Colonic mucosa (tissue), 4 donors: ENCODE results near the gene TEC. TPM values are rescaled to one million over a fixed set of nuclear protein-coding genes. Genes with fewer than 3 reads are reported as not detected.

Experiments
- DNase-seq: peaks from one replicate; pipeline ENCODE4 v3.0.0-alpha.2; 2020
- H3K27ac ChIP-seq: fragments of 200-600 bp; one replicate; pipeline ENCODE4 v1.8.0; 2021
- H3K27me3 ChIP-seq: fragments of 200-600 bp; one replicate; pipeline ENCODE4 v1.8.0; 2021
- H3K36me3 ChIP-seq: fragments of 200-600 bp; one replicate; pipeline ENCODE4 v1.8.0; 2021
- H3K4me1 ChIP-seq: fragments of 200-600 bp; one replicate; pipeline ENCODE4 v1.8.0; 2021; ENCODE audit warnings: mild to moderate bottlenecking
- H3K4me3 ChIP-seq: fragments of 200-600 bp; one replicate; pipeline ENCODE4 v1.8.0; 2021
- H3K9ac ChIP-seq, 2 donors: one replicate each; pipeline ENCODE4 v1.7.0; 2013; ENCODE audit warnings: control low read depth in 2 of 2, low read depth in 2 of 2, low read length in 2 of 2
- H3K9me3 ChIP-seq: fragments of 200-600 bp; one replicate; pipeline ENCODE4 v1.8.0; 2021
- intact Hi-C: fragments of 100-400 bp; cut with DNase I; formaldehyde crosslinking; loops from one replicate; pipeline ENCODE4 v1.14.1; 2022
- total RNA-seq, 2 donors: library from RNA; stranded (reverse); fragmentation: NEBNext Ultra II Directional in 1 of 2; extraction: Animal tissue kit (Norgen Biotek cat#: 25700) in 1 of 2; gene quantifications; one replicate each; pipeline ENCODE4 v1.2.1, GENCODE V29; 2021
- TF ChIP-seq, protein P1 (sequence below): fragments of 200-600 bp; IDR thresholded peaks from one replicate; pipeline ENCODE4 v1.8.0; 2022; ENCODE audit warnings: antibody characterized with exemption, mild to moderate bottlenecking
- donor health status: healthy.
- donor health status: DM: no; HTN: no; CAD: no.
- donor health status: DM: no; HTN: no; CAD: no.

Gene TEC
- total RNA-seq, 2 donors from 2014 or later, result 2.1 to 2.9 TPM

DNA sequence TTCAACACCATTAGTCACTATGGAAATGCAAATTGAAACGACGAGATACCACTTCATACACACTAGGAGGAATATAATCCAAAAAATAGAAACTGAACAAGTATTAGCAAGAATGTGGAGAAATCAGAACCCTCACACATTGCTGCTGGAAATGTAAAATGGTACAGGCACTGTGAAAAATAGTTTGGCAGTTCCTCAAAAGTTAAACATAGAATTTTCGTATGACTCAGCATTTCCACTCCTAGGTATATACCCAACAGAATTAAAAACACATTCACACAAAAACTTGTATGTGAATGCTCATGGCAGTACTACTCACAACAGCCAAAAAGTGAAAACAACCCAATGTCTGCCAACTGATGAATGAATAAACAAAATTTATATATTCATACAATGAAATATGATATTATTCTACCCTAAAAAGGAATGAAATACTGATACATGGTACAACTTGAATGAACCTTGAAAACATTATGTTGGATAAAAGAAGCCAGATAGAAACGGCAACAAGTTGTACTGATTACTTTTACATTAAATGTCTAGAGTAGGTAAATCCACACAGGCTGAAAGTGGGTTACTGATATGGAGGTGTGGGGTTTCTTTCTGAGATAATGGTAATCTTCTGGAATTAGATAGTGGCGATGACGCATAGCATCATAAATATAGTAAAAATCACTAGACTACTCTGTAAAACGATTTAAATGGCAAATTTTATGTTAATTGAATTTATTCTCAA lies 22.3 kb downstream of the TEC start:
- TF ChIP-seq, protein P1, sequence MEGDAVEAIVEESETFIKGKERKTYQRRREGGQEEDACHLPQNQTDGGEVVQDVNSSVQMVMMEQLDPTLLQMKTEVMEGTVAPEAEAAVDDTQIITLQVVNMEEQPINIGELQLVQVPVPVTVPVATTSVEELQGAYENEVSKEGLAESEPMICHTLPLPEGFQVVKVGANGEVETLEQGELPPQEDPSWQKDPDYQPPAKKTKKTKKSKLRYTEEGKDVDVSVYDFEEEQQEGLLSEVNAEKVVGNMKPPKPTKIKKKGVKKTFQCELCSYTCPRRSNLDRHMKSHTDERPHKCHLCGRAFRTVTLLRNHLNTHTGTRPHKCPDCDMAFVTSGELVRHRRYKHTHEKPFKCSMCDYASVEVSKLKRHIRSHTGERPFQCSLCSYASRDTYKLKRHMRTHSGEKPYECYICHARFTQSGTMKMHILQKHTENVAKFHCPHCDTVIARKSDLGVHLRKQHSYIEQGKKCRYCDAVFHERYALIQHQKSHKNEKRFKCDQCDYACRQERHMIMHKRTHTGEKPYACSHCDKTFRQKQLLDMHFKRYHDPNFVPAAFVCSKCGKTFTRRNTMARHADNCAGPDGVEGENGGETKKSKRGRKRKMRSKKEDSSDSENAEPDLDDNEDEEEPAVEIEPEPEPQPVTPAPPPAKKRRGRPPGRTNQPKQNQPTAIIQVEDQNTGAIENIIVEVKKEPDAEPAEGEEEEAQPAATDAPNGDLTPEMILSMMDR, result no peak
- H3K9me3 ChIP-seq, result no peaks in the 10 kb centered on the region
- intact Hi-C loops, result no loop called here
- H3K27me3 ChIP-seq, result no peaks in the 10 kb centered on the region
- H3K27ac ChIP-seq, result no peak overlapping the region
- DNase-seq, result no peak
- no peak overlapping the region for H3K4me3 ChIP-seq
- no peaks in the 10 kb centered on the region for H3K36me3 ChIP-seq
- no peaks in the 10 kb centered on the region for H3K4me1 ChIP-seq
- H3K9ac ChIP-seq, result no peak overlapping the region

DNA sequence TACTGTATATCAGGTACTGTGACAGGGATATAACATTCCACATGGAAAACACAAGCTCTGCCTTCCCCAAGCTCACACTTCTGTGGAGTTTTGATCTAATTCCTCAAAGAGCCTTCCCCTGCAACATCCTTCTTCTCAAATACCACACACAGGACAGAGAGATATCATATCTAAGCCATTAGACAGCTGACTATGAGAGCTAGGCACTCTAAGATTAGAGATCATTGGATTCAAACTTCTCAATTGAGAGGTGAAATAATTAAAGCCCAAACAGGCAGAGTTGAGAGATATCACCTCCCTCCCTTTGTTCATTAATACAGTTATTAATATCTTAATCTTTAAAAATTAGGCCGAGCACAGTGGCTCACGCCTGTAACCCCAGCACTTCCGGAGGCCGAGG lies 25.0 kb downstream of the TEC start:
- intact Hi-C loops, result no loop called here

DNA sequence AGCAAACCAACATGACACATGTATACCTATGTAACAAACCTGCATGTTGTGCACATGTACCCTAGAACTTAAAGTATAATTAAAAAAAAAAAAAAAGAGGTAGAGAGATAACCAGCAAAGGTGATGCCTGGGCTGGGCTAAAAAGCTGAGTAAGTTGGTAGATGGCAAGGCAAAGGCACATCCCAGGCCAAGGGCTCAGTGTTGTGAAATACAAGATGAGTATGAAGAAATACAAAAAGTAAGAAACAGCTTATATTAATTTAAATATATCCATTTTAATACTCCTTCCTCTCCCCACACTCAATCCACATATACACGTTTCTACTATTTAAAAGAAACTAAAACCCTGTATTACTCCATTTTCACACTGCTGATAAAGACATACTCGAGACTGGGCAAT lies 25.8 kb downstream of the TEC start:
- intact Hi-C loops, result no loop called here
- Histone ChIP-seq H3K9me3 (no peaks in the 10 kb centered on the region), H3K9ac (no peak overlapping the region), H3K4me1 (no peaks in the 10 kb centered on the region), H3K27ac (no peak overlapping the region), H3K36me3 (no peaks in the 10 kb centered on the region), H3K4me3 (no peak overlapping the region), H3K27me3 (no peaks in the 10 kb centered on the region)
- TF ChIP-seq, protein P1, result no peak
- DNase-seq, result no peak

More for the DNA sequence above, 25.0 kb downstream of the TEC start:
- Histone ChIP-seq H3K27ac (no peak overlapping the region), H3K36me3 (no peaks in the 10 kb centered on the region), H3K4me1 (no peaks in the 10 kb centered on the region), H3K9me3 (no peaks in the 10 kb centered on the region), H3K4me3 (no peak overlapping the region), H3K9ac (no peak overlapping the region), H3K27me3 (no peaks in the 10 kb centered on the region)
- no peak for DNase-seq
- TF ChIP-seq, protein P1, result no peak

DNA sequence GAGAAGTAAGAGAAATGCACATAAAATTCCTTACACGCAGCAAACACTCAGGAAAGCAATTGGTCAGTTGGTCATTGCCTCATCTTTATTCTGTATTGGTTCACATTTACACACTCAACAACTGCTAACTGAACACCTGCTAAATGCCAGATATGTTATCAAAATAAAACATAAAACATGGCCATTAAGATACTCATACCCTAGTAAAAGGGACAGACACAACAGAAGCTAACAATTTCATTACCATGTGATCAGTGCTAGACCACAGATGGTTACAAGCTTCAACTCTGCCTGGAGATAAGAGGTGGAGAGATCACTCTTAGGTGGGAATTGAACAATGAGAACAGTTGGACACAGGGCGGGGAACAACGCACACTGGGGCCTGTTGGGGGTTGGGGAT lies 26.2 kb downstream of the TEC start:
- intact Hi-C loops, result no loop called here
- DNase-seq, result no peak
- no peaks in the 10 kb centered on the region for H3K36me3 ChIP-seq
- TF ChIP-seq, protein P1, result no peak
- H3K27ac ChIP-seq, result no peak overlapping the region
- no peaks in the 10 kb centered on the region for H3K27me3 ChIP-seq
- no peaks in the 10 kb centered on the region for H3K9me3 ChIP-seq
- H3K4me3 ChIP-seq, result no peak overlapping the region
- H3K9ac ChIP-seq, result no peak overlapping the region
- H3K4me1 ChIP-seq, result no peaks in the 10 kb centered on the region

DNA sequence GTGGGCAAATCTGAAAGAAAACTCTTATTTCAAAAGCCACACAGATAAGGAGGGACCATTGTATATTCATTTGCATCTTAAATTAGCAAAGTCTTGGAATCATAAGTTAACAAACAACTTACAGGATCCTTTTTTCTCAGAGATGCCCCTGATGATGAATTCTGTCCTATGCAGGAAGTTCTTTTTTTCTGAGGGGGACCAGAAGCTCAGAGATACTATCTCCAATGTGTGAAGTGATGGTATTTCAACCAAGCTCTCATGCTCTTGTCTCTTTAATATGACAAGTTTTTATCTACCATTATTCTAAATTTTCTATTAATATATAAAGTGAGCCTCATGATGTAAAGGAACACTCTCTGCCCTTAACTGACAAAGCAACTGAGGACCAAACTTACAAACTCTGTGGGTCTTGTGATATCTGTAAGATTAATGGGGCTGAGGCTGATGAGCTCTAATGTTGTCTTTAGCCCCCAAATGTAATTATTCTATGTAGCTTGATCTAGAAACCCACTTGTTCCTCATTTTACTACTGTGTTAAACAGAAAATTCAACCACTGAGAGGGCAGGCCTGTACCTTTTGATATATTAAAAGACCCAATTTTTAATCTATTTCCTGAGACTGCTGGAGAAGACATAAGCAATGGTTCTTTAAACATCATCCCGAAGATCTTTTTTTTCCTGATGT lies 27.0 kb downstream of the TEC start:
- Histone ChIP-seq H3K4me1 (no peaks in the 10 kb centered on the region), H3K36me3 (no peaks in the 10 kb centered on the region), H3K9me3 (no peaks in the 10 kb centered on the region), H3K4me3 (no peak overlapping the region), H3K27ac (no peak overlapping the region), H3K9ac (no peak overlapping the region), H3K27me3 (no peaks in the 10 kb centered on the region)
- intact Hi-C loops, result no loop called here
- TF ChIP-seq, protein P1, result no peak
- no peak for DNase-seq
